NCI-H128 (cell line): ENCODE measurements around the gene PRKCZ.
"Not testable (repeated sequence)": the region's sequence is repeated elsewhere in the genome, so short reads cannot be mapped to it uniquely, and the experiment has no call there.

Experiments
- DNase-seq: peaks from one replicate; lab custom pipeline; 2025; ENCODE audit not compliant: unreplicated experiment; lab: John Stamatoyannopoulos, UW

The PRKCZ gene

DNA sequence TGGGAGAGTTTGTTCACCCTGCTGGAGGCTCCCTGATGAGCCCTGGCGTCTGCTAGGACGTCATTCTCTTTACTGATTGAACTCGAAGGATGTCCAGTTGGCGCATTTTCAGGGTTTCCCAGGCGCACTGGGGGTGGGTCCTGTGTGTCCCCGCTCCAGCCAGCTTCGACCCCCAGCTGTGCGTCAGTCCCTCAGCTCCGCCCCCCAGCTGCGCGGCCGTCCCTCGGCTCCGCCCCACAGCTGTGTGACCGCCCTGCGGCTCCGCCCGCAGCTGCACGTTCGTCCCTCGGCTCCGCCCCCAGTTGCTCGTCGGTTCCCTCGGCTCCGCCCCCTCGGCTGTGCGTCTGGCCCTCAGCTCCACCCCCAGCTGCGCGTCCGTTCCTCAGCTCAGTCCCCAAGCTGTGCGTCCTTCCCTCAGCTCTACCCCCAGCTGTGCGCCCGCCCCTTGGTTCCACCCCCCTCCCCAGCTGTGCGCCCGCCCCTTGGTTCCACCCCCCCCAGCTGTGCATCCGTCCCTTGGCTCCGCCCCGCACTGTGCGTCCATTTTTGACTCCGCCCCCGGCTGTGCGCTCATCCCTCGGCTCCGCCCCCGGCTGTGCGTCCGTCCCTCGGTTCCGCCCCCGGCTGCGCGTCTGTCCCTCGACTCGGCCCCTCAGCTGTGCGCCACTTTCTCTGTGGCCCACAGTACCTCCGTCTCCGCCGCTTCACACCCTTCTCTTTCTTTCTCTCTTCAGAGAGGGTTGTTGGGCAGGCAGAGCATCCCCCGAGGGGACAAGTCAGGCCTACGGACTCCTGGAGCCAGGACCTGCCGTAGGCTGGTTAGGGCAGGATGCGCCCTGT lies 83.0 kb downstream of the PRKCZ start:
- DNase-seq, result peak; percentile 96

GRCh38 chr1:2133879-2134215 lies 83.6 kb downstream of the PRKCZ start:
- no peak for DNase-seq

DNA sequence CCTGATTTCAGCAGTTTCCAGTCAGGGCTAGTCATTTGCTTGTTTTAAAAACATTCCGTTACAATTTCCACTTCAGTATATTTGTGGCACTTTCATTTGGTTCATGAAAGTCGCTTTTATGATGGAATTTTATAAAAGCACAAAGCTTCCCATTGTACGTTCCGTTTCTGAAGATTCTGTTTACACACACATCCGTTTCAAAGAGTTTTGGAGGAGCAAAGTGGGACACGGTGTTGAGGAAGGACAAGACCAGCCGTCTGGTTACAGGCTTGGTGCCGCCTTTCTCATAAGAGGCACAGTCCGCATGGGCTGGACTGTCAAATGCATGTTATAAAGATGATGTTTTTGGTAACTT lies 84.0 kb downstream of the PRKCZ start:
- DNase-seq, result no peak

DNA sequence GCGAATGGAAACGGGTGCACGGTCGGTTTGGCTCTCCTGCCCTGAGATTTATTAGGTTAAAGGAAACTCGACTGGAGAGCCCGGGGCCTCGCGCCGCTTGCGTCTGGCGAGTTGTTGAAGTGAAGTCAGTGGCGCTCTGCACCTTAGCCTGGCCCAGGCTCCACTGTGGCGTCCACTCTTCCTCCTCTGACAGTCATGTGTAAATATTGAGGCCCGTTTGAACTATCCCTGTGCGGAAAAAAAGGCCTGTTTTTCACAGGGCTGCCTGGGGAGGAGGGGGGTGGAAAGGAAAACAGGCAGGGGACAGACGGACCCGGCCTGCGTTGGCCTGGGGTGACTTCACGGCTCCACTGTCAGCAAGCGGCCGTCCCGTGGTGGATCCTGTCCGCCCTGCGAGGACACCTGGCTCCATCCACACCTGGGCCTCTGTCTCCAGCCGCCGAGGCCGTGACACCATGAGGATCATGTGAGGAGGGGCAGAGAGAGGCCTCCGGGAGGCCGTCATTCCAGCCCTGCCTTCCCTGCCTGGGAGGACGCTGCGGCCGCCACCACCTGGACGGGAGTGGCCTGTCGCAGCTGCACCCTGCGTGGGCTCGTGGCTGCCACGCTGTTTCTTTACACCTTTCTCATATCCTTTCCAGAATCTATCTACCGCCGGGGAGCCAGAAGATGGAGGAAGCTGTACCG lies 84.6 kb downstream of the PRKCZ start:
- no peak for DNase-seq

DNA sequence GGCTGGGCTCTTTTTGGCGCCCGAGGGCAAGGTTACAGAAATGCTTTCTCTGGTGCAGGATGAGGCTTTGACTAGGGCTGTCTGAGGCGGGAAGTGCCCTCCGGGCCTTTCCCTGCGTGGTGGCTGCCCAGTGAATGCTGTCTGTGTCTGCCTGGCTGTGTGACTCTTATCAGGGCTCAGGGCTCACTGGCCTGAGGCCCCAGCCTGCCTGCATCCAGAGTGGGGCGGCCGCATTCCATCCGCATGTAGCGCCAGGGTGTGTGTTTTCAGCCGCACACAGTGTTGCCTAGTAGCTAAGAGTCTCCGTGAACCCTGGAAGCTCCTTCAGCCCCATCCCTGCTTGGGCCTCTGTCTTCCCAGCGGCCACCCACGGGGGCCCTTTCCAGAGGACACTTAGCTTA lies 85.2 kb downstream of the PRKCZ start:
- DNase-seq, result no peak

DNA sequence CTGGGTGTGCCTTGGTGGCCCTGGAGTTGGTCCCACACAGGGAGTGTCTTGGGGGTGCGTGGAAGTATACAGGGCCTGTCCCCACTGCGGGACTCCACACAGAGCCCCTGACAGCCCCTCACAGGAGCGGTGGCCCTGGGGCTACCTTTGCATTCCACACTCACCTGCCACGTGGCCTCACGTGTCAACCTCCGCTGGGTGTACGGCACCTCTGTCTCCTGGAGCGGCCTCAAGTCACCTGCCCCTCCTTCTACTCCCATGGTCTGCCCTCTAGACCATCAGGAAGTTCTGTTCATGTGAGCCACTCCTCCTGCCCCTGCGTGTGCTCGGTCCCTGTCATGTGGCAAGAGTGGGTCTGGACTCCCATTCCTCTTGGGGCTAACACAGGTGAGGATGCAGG lies 85.7 kb downstream of the PRKCZ start:
- no peak for DNase-seq

DNA sequence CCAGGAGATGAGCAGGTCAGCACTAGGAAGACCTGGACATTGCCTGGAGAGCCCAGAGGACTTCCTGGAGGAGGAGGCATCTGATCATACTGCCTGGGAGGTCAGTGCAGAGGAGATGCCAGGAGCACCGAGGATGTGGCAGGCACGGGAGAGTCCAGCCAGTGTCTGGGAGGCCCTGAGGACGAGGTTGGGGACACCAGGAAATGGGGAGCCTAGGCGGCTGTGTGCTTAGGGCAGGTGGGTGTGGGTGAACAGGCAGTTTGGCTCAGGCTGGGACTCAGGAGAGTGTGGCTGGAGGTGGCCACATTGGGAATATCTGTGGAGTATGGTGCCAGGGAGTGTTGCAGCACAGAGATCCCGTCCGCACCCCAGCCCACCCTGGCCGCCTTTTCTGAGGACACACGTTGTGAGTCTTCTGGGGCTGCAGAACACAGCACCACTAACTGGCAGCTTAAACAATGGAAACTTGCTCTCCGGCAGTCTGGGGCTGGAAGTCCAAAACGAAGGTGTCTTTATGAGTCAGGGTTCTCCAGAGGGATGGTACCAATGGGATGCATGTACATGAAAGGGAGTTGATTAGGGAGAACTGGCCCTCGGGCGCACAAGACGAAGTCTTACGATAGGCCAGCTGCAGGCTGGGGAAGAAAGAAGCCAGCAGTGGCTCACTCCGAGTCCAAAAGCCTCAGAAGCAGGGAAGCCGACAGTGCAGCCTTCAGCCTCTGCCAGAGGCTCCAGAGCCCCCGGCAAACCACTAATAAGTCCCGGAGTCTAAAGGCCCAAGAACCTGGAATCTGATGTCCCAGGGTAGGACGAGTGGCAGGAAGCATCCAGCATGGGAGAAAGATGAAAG lies 86.4 kb downstream of the PRKCZ start:
- DNase-seq, result no peak

GRCh38 chr1:2137257-2138121 lies 87.3 kb downstream of the PRKCZ start:
- no peak for DNase-seq

GRCh38 chr1:2139156-2139555 lies 88.9 kb downstream of the PRKCZ start:
- DNase-seq, result not testable (repeated sequence)

- DNase-seq, result no peak
These were observed 90.8 kb downstream of the PRKCZ start for GRCh38 chr1:2141025-2141424.

DNA sequence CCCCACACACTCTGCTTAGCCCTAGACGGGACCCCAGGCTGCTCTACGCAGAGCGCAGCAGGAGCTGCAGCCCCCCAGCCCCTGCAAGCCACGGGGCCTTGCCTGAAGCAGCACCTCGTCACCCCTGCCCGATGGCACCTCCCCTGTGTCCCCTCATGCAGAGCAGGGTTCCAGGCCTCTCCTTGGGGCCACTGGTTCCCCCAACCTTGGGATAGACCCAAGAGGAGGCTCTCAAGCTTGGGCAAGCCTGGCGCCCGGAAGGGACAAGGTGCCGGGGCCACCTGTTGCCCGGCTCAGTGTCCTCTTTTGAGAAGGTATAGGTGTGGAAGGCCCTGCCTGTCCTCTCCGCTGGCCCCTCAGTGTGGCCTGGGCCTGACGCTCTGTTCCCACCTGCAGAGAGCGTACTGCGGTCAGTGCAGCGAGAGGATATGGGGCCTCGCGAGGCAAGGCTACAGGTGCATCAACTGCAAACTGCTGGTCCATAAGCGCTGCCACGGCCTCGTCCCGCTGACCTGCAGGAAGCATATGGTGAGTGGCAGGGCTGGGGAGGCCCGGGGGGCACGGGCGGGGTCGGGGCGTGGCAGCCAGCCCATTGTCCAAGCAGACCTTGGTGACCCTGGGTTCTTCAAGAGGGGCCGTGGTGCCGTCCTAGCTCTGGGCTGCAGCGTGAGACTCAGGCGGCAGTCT lies 93.7 kb downstream of the PRKCZ start:
- DNase-seq, result no peak

GRCh38 chr1:2144501-2145090 lies 94.4 kb downstream of the PRKCZ start:
- no peak for DNase-seq

GRCh38 chr1:2145946-2146835 lies 96.0 kb downstream of the PRKCZ start:
- no peak for DNase-seq

DNA sequence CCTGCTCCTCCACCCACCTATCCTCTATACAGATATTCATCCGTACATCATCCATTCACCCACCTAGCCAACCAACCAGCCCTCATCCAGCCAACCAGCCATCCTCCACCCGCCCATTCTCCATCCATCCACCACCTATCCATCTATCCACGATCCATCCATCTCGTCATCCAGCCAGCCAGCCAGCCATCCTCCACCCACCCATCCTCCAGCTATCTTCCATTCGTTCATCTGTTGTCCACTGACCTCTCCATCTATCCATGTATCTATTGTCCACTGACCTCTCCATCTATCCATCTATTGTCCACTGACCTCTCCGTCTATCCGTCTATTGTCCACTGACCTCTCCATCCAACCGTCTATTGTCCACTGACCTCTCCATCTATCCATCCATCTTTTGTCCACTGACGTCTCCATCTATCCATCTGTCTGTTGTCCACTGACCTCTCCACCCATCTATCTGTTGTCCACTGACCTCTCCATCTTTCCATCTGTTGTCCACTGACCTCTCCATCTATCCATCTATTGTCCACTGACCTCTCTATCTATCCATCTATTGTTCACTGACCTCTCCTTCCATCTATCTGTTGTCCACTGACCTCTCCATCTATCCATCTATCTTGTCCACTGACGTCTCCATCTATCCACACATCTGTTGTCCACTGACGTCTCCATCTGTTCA lies 96.8 kb downstream of the PRKCZ start:
- DNase-seq, result no peak

DNA sequence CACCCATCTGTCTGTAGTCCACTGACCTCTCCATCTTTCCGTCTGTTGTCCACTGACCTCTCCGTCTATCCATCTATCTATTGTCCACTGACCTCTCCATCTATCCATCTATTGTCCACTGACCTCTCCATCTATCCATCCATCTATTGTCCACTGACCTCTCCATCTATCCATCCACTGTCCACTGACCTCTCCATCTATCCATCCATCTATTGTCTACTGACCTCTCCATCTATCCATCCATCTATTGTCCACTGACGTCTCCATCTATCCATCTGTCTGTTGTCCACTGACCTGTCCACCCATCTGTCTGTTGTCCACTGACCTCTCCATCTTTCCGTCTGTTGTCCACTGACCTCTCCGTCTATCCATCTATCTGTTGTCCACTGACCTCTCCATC lies 97.7 kb downstream of the PRKCZ start:
- not testable (repeated sequence) for DNase-seq

GRCh38 chr1:2148691-2149090 lies 98.5 kb downstream of the PRKCZ start:
- DNase-seq, result no peak

DNA sequence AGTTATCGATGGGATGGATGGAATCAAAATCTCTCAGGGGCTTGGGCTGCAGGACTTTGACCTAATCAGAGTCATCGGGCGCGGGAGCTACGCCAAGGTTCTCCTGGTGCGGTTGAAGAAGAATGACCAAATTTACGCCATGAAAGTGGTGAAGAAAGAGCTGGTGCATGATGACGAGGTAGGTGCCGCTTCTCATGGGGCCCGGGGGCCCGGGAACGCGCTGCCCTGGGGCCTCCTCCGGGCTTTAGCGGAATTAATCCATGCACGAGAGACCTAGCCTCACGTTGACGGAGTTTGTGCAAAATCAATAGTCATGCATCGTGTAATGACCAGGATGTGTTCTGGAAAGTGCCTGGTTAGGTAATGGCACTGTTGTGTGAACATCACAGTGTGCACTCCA lies 100.6 kb downstream of the PRKCZ start:
- DNase-seq, result no peak

DNA sequence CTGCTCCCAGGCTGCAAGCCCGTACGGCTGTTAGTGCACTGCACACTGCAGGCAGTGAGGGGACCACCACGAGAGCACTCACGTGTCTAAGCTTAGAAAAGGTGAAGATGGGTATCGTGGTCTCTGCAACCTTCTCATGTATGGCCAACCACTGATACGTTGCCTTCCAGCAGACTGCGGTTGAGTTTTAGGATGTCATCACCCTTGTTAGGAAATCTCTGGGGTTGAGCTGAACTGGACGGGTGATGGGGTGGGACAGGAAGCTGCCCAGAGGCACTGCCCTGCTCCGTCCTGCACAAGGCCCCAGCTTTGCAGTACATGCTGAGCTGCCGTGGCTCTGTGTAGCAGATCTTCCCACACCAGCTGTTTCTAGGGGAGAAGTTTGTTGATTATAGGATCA lies 101.0 kb downstream of the PRKCZ start:
- no peak for DNase-seq
